KMS-11 (cell line): ENCODE results near the gene WARS2.

Source experiments
- H2AFZ ChIP-seq: fragments of 200-600 bp; sonication (generic); 2 replicates; pipeline ENCODE4 v1.6.1; 2016; ENCODE audit warnings: antibody characterized with exemption, mixed run types, low read depth
- H3K27ac ChIP-seq: fragments of 200-600 bp; sonication (generic); 2 replicates; pipeline ENCODE4 v1.6.1; 2016; ENCODE audit warnings: mild to moderate bottlenecking, mixed run types
- H3K27me3 ChIP-seq: fragments of 200-600 bp; sonication (generic); 2 replicates; pipeline ENCODE4 v1.6.1; 2017; ENCODE audit warnings: mild to moderate bottlenecking, low read depth, mixed run types, moderate library complexity; ENCODE audit not compliant: insufficient read depth
- H3K36me3 ChIP-seq: fragments of 200-600 bp; sonication (generic); 2 replicates; pipeline ENCODE4 v1.6.1; 2017; ENCODE audit warnings: mild to moderate bottlenecking, mixed run types; ENCODE audit not compliant: insufficient read depth
- H3K4me1 ChIP-seq: fragments of 200-600 bp; sonication (generic); 2 replicates; pipeline ENCODE4 v1.6.1; 2016; ENCODE audit warnings: mild to moderate bottlenecking, low read depth, mixed run types; ENCODE audit not compliant: poor library complexity, severe bottlenecking
- H3K4me2 ChIP-seq: fragments of 200-600 bp; sonication (generic); 2 replicates; pipeline ENCODE4 v1.7.0; 2016; ENCODE audit warnings: mild to moderate bottlenecking, mixed run types
- H3K4me3 ChIP-seq: fragments of 200-600 bp; sonication (generic); IDR thresholded peaks from 2 replicates; pipeline ENCODE4 v1.6.1; 2017; ENCODE audit warnings: low read depth, low read length, mixed read lengths; ENCODE audit not compliant: insufficient read depth
- H3K79me2 ChIP-seq: fragments of 200-600 bp; sonication (generic); 2 replicates; pipeline ENCODE4 v1.6.1; 2016; ENCODE audit warnings: low read depth, mixed run types; ENCODE audit not compliant: insufficient read depth
- H3K9ac ChIP-seq: fragments of 200-600 bp; sonication (generic); 2 replicates; pipeline ENCODE4 v1.6.1; 2016; ENCODE audit warnings: mild to moderate bottlenecking, mixed run types
- H4K20me1 ChIP-seq: fragments of 200-600 bp; sonication (generic); 2 replicates; pipeline ENCODE4 v1.6.1; 2016; ENCODE audit warnings: mild to moderate bottlenecking, mixed run types; ENCODE audit not compliant: insufficient read depth
- TF ChIP-seq, protein P1 (sequence below): fragments of 200-600 bp; sonication (generic); conservative IDR thresholded peaks from 2 replicates; pipeline ENCODE4 v1.6.1; 2017; ENCODE audit warnings: low read depth, mild to moderate bottlenecking, antibody characterized with exemption, low read length, moderate library complexity, mixed read lengths

Gene WARS2

GRCh38 chr1:119084798-119085197 lies 55.7 kb downstream of the WARS2 start:
- no peaks in the 10 kb centered on the region for H3K79me2 ChIP-seq
- H4K20me1 ChIP-seq, result no peaks in the 10 kb centered on the region
- H3K4me2 ChIP-seq, result no peak overlapping the region
- H3K27ac ChIP-seq, result no peak overlapping the region
- peaks cover 32% of the 10 kb centered on the region for H3K4me1 ChIP-seq
- H3K36me3 ChIP-seq, result no peaks in the 10 kb centered on the region
- no peak overlapping the region for H3K9ac ChIP-seq
- no peak overlapping the region for H3K4me3 ChIP-seq
- H3K27me3 ChIP-seq, result no peaks in the 10 kb centered on the region
- no peak overlapping the region for H2AFZ ChIP-seq
- TF ChIP-seq, protein P1, sequence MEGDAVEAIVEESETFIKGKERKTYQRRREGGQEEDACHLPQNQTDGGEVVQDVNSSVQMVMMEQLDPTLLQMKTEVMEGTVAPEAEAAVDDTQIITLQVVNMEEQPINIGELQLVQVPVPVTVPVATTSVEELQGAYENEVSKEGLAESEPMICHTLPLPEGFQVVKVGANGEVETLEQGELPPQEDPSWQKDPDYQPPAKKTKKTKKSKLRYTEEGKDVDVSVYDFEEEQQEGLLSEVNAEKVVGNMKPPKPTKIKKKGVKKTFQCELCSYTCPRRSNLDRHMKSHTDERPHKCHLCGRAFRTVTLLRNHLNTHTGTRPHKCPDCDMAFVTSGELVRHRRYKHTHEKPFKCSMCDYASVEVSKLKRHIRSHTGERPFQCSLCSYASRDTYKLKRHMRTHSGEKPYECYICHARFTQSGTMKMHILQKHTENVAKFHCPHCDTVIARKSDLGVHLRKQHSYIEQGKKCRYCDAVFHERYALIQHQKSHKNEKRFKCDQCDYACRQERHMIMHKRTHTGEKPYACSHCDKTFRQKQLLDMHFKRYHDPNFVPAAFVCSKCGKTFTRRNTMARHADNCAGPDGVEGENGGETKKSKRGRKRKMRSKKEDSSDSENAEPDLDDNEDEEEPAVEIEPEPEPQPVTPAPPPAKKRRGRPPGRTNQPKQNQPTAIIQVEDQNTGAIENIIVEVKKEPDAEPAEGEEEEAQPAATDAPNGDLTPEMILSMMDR, result no peak

DNA sequence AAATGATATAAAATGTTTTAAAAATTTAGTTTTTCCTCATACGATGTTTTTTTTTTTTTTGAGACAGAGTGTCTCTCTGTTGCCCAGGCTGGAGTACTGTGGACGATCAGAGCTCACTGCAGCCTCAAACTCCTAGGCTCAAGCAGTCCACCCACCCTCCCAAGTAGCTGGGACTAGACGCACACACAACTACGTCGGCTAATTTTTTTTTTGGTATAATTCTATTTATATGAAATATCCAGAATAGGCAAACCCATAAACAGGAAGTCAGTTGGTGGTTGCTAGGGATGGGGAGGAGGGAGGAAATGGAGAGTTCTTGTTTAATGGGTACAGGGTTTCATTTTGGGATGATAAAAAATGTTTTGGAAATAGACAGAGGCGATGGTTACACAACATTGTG lies 56.5 kb downstream of the WARS2 start:
- H3K27me3 ChIP-seq, result no peaks in the 10 kb centered on the region
- H3K4me3 ChIP-seq, result no peak overlapping the region
- no peak overlapping the region for H3K4me2 ChIP-seq
- H3K27ac ChIP-seq, result no peak overlapping the region
- H2AFZ ChIP-seq, result no peak overlapping the region
- H3K9ac ChIP-seq, result no peak overlapping the region
- H3K79me2 ChIP-seq, result no peaks in the 10 kb centered on the region
- H3K4me1 ChIP-seq, result peaks cover 32% of the 10 kb centered on the region
- H3K36me3 ChIP-seq, result no peaks in the 10 kb centered on the region
- TF ChIP-seq, protein P1, result no peak
- H4K20me1 ChIP-seq, result no peaks in the 10 kb centered on the region

DNA sequence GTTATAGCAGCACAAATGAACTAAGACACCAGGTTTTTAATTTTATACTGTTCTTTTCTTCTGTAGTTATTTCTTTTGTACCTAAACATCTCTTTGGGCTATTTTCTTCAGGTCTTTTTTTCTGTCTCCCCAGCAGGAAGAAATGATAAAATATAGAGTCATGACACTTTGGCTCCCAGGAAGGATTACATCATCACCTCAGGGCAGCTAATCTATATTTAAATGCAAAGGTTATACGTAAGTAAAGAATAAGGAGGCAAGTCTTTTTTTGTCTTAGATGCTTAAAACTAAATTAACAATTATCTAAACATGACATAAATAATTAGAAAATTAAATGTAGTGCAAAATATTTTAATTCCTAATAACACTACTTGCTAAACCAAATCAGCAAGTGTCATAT lies 57.0 kb downstream of the WARS2 start:
- TF ChIP-seq, protein P1, result no peak
- Histone ChIP-seq H3K27me3 (no peaks in the 10 kb centered on the region), H3K4me1 (peaks cover 32% of the 10 kb centered on the region), H3K4me3 (no peak overlapping the region), H3K4me2 (no peak overlapping the region), H3K36me3 (no peaks in the 10 kb centered on the region), H3K9ac (no peak overlapping the region), H4K20me1 (no peaks in the 10 kb centered on the region), H3K27ac (no peak overlapping the region), H2AFZ (no peak overlapping the region), H3K79me2 (no peaks in the 10 kb centered on the region)

- no peaks in the 10 kb centered on the region for H3K36me3 ChIP-seq
- H3K9ac ChIP-seq, result no peak overlapping the region
- no peak overlapping the region for H2AFZ ChIP-seq
- no peak overlapping the region for H3K4me3 ChIP-seq
- no peaks in the 10 kb centered on the region for H4K20me1 ChIP-seq
- TF ChIP-seq, protein P1, result no peak
- peaks cover 32% of the 10 kb centered on the region for H3K4me1 ChIP-seq
- H3K79me2 ChIP-seq, result no peaks in the 10 kb centered on the region
- H3K27me3 ChIP-seq, result no peaks in the 10 kb centered on the region
- H3K27ac ChIP-seq, result peak overlapping the region; percentile 36; the same call in 1 of the 2 replicates
- H3K4me2 ChIP-seq, result peak overlapping the region; percentile 48
Observed at GRCh38 chr1:119081700-119082099, 58.8 kb downstream of the WARS2 start.

- Histone ChIP-seq H4K20me1 (no peaks in the 10 kb centered on the region), H3K4me1 (peaks cover 32% of the 10 kb centered on the region), H3K27me3 (no peaks in the 10 kb centered on the region), H3K4me3 (no peak overlapping the region), H2AFZ (no peak overlapping the region), H3K79me2 (no peaks in the 10 kb centered on the region), H3K27ac (peak overlapping the region; percentile 36; the same call in 1 of the 2 replicates), H3K36me3 (no peaks in the 10 kb centered on the region), H3K9ac (no peak overlapping the region), H3K4me2 (peak overlapping the region; percentile 48)
- TF ChIP-seq, protein P1, result no peak
Observed at GRCh38 chr1:119081267-119081666, 59.2 kb downstream of the WARS2 start.
